ENCODE results near the gene GSN. TPM values are rescaled to one million over a fixed set of nuclear protein-coding genes. Genes with fewer than 3 reads are reported as not detected.

The GSN gene
- total and polyA plus RNA-seq, 9 of the 15 experiments (the other 6 are each of a cell fraction or from before 2014, with no cell fraction given) = 0.39 to 16.6 (median 8.2) TPM

GRCh38 chr9:121266356-121266755, 1.6 kb upstream of the GSN start (continued):
- TF ChIP-seq ZNF146 (CRISPR knock-in tag; IDR thresholded peaks at IDR 0.05; ENCODE audit: unreplicated experiment) = no peak

GRCh38 chr9:121266906-121267650, 884 bp upstream of the GSN start:
- ATAC-seq (no peak), DNase-seq (ENCODE audit: extremely low read depth in 1 of 4, low spot score in 3 of 4) (no peak), FAIRE-seq (no peak)
- no peaks in the 10 kb centered on the region for H4K20me1 ChIP-seq (replicated peaks; ENCODE audit: control insufficient read depth, insufficient read depth, low read length)
- peak overlapping the region in 1 of 2 experiments; percentile 87; a peak in 1 of 4 replicates for H3K9ac ChIP-seq (ENCODE audit: insufficient read depth in 1 of 2, low read depth in 2 of 2, low read length in 2 of 2)
- no peaks in the 10 kb centered on the region for H3K27me3 ChIP-seq (ENCODE audit: control insufficient read depth in 2 of 2, insufficient read depth in 2 of 2, low read length in 2 of 2)
- H3K9me3 ChIP-seq (replicated peaks; ENCODE audit: control insufficient read depth, insufficient read depth, low read depth, low read length) = no peaks in the 10 kb centered on the region
- H3K4me1 ChIP-seq (replicated peaks in 1 of 2; ENCODE audit: control insufficient read depth in 2 of 2, insufficient read depth in 2 of 2, low read length in 2 of 2) = peaks cover 14 to 28% of the 10 kb centered on the region in 2 experiments
- TF ChIP-seq POLR3A (IDR thresholded peaks at IDR 0.05; ENCODE audit: borderline replicate concordance, extremely low read depth, insufficient read depth, insufficient read length) (no peak), FOXP4 (CRISPR knock-in tag; IDR thresholded peaks at IDR 0.05; ENCODE audit: borderline replicate concordance) (no peak), ZNF311 (CRISPR knock-in tag; IDR thresholded peaks at IDR 0.05) (no peak), TBL1XR1 (IDR thresholded peaks at IDR 0.05; ENCODE audit: low read length in 2 of 2) (no peak), NBN (IDR thresholded peaks at IDR 0.05; ENCODE audit: low read depth) (no peak), BDP1 (IDR thresholded peaks at IDR 0.05; ENCODE audit: insufficient read depth, insufficient read length) (no peak), POLR2AphosphoS5 (IDR thresholded peaks at IDR 0.05; ENCODE audit: control insufficient read depth, insufficient read depth, low read depth, low read length) (no peak)
- H3K36me3 ChIP-seq (ENCODE audit: control insufficient read depth, insufficient read depth, low read length) = no peaks in the 10 kb centered on the region
- H3K79me2 ChIP-seq (ENCODE audit: control insufficient read depth, insufficient read depth, low read length) = no peaks in the 10 kb centered on the region
- WGBS (ENCODE audit: insufficient coverage, low coverage, missing lambda C conversion rate) = 84% methylated on average over 18 of the region's 18 CpGs
- peak overlapping the region; percentile 69 for H3K4me2 ChIP-seq (ENCODE audit: insufficient read depth, low read length)
- no peaks in the 10 kb centered on the region for H3K9me1 ChIP-seq (ENCODE audit: control insufficient read depth, insufficient read depth, low read length)
- intact Hi-C loops (cut with micrococcal nuclease) = loop anchor here (5.0 kb wide), 1 partner anchor 40 kb away; no protein-coding TSS in a partner anchor
- H2AFZ ChIP-seq (ENCODE audit: low read depth, low read length) = peak overlapping the region; percentile 93
- BruUV-seq (replicated peaks) = no TSS peak
- no peak overlapping the region for H3K27ac ChIP-seq (ENCODE audit: extremely low read depth, low read depth, low read length)
- in situ Hi-C loops (cut with MboI) = no loop called here
- POLR2A ChIA-PET = interaction anchor here (1.1 to 2.2 kb wide), 4 partner anchors 11 to 18 kb away, joined by 4 to 11 read pairs (median 8); no protein-coding TSS in a partner anchor
- CTCF ChIA-PET (ENCODE audit: low intra/inter-chr PET ratio) = no interaction called here
- no peak overlapping the region; the same call in 1 of the 2 replicates for H3K4me3 ChIP-seq

All from K562 (cell line).